Spleen (tissue), 7 donors: ENCODE measurements around the gene IPO9.

ENCODE experiments used
- POLR2AphosphoS5 ChIP-seq, 3 donors: sonication (generic); formaldehyde crosslinking; IDR thresholded peaks; one replicate each; pipeline ENCODE4 v1.5.1; 2017; ENCODE audit warnings: antibody characterized with exemption in 3 of 3
- TF ChIP-seq, protein P1 (sequence below), 11 experiments: fragments of 200-600 bp in 7 of 11; fragments of 450-650 bp in 4 of 11; sonication (generic) in 4 of 11; IDR thresholded peaks in 8 of 11; conservative IDR thresholded peaks in 3 of 11; 1 replicate in 7 of 11; 2 replicates in 4 of 11; pipeline versions ENCODE4 v1.4.0 to v1.8.0; 2016 to 2021; ENCODE audit warnings: antibody characterized with exemption in 11 of 11, inconsistent platforms in 4 of 11, mild to moderate bottlenecking in 1 of 11
- donor health status: DM: no; HTN: no; CAD: no; lungs with moderate emphysema.
- donor health status: DM: no; HTN: no; CAD: no.
- donor health status: DM: no; HTN: no; CAD: no.

DNA sequence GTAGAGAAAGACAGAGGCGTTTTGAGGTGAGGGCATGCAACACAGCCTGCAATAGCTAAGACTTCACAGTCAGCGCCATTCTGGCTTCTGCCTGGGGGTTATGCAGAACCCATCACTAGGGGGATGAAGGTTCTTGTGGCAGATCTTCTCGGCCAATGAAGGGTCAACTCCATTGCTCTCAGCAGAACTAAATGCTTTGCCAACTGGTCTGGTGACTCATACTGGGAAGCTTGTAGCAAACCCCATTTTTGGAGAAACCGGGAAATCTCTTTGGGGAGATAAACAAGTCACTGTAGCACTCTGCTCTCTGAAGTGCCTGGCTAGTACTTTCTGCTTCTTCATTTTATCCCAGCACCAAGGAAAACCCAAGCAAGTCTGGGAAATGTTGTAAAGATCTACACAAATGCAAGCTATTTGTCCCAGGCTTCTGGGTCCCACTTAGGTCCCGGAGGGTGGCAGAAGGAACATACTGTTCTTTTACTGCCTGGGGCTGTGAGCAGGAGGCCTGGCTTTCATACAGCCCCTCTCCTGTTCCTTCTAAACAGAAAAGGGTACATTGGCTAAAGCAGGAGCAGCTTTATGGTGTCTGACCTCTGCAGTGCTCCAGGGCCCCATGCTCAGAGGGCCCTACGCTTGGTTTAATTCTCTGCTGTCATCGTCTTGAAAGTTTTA is 88.5 kb downstream of the IPO9 start:
- TF ChIP-seq, protein P1, sequence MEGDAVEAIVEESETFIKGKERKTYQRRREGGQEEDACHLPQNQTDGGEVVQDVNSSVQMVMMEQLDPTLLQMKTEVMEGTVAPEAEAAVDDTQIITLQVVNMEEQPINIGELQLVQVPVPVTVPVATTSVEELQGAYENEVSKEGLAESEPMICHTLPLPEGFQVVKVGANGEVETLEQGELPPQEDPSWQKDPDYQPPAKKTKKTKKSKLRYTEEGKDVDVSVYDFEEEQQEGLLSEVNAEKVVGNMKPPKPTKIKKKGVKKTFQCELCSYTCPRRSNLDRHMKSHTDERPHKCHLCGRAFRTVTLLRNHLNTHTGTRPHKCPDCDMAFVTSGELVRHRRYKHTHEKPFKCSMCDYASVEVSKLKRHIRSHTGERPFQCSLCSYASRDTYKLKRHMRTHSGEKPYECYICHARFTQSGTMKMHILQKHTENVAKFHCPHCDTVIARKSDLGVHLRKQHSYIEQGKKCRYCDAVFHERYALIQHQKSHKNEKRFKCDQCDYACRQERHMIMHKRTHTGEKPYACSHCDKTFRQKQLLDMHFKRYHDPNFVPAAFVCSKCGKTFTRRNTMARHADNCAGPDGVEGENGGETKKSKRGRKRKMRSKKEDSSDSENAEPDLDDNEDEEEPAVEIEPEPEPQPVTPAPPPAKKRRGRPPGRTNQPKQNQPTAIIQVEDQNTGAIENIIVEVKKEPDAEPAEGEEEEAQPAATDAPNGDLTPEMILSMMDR (IDR thresholded peaks at IDR 0.05 in 8 of 11, conservative IDR thresholded peaks at IDR 0.05 in 3 of 11): no peak
- no peak for TF ChIP-seq POLR2AphosphoS5 (IDR thresholded peaks at IDR 0.05)
